WI38 (cell line): ENCODE results near the gene AGAP1.

Source experiments
- H3K4me3 ChIP-seq: 2 replicates; pipeline ENCODE4 v1.5.1; 2011; ENCODE audit warnings: low read depth, mild to moderate bottlenecking, control low read depth, low read length
- TF ChIP-seq, protein P1 (sequence below): IDR thresholded peaks from 2 replicates; pipeline ENCODE4 v1.5.1; 2012; ENCODE audit warnings: low read depth, mild to moderate bottlenecking, control low read depth, low read length

Gene AGAP1

DNA sequence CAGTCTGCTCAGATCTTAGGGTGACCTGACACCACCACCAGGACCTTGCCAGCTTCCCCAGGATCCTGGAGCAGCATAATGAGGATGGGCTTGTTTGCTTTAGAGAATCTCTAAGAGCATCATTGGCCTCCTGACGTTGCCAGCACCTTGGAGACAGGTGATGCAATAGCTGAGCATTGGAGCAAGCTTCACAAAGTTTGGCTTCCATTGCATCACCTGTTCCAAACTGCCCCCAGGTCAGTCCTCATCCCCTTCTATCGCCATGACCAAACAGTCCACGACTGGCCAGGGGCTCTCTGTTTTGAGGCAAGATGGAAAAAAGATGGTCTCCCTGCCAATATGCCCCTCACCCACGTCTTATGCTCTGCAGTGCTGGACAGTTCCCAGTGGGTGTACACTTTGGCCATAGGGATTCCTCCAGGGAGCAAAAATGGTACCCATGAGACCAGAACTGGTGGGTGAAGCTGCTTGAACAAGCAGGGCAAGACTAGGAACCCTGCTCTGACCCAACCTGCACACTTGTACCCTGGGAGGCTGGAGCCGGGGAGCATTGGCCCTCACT is 22.6 kb upstream of the AGAP1 start:
- TF ChIP-seq, protein P1, sequence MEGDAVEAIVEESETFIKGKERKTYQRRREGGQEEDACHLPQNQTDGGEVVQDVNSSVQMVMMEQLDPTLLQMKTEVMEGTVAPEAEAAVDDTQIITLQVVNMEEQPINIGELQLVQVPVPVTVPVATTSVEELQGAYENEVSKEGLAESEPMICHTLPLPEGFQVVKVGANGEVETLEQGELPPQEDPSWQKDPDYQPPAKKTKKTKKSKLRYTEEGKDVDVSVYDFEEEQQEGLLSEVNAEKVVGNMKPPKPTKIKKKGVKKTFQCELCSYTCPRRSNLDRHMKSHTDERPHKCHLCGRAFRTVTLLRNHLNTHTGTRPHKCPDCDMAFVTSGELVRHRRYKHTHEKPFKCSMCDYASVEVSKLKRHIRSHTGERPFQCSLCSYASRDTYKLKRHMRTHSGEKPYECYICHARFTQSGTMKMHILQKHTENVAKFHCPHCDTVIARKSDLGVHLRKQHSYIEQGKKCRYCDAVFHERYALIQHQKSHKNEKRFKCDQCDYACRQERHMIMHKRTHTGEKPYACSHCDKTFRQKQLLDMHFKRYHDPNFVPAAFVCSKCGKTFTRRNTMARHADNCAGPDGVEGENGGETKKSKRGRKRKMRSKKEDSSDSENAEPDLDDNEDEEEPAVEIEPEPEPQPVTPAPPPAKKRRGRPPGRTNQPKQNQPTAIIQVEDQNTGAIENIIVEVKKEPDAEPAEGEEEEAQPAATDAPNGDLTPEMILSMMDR: no peak

DNA sequence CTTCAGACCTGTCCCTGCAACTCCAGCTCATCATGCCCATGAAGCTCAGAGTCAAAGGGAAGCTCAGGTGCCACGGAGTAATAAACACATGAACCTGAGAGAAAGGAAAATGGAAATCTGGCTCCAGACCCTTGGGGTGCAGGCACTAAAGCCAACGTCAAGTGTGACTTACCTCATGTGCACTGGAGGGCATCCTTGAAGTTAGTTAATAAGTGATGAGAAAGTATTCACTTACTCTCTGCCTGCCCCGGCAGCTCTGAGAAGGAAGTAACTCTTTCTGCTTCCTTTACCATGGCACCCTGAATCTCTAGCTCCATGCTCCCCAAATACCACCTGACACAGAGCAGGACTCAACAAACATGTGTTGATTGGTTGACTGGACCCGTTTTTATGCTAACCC is 21.4 kb upstream of the AGAP1 start:
- H3K4me3 ChIP-seq: no peak overlapping the region
- TF ChIP-seq, protein P1: no peak

More for the DNA sequence above, 22.6 kb upstream of the AGAP1 start:
- no peak overlapping the region for H3K4me3 ChIP-seq

GRCh38 chr2:235478609-235479008 is 15.2 kb upstream of the AGAP1 start:
- H3K4me3 ChIP-seq: no peak overlapping the region
- TF ChIP-seq, protein P1: no peak

DNA sequence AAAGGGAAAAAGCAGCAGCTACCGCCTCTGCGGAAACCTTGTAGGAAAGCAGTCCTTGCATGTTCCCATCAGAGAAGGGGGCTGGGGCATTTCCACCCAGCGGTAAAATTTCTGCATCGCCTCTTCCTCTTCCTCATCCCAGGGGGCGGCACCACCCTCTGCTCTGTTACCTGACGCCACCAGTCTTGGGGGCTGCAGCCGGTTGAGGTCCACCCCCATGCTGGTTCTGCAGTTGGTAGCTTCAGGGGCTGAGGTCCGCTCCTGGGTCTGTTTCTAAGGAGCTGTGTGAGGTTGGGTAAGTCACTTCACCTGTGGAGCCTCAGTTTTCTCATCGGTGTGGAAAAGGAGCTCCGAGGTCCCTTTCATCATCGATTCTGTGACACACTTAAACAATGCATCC is 14.2 kb upstream of the AGAP1 start:
- no peak overlapping the region for H3K4me3 ChIP-seq
- TF ChIP-seq, protein P1: no peak

DNA sequence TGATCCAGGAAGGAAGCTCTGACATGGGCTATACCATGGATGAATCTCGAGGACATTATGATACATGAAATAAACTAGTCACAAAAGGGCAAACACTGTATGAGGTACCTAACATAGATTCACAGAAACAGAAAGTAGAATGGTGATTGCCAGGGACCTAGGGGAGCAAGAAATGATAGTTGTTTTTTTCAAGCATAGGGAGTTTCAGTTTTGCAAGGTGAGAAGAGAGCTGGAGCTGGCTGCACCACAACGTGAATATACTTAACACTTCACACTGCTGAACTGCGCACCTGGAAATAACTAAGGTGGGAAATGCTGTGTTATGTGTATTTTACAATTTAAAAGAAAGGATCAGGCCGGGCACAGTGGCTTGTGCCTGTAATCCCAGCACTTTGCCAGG is 13.2 kb upstream of the AGAP1 start:
- TF ChIP-seq, protein P1: no peak
- no peak overlapping the region for H3K4me3 ChIP-seq

DNA sequence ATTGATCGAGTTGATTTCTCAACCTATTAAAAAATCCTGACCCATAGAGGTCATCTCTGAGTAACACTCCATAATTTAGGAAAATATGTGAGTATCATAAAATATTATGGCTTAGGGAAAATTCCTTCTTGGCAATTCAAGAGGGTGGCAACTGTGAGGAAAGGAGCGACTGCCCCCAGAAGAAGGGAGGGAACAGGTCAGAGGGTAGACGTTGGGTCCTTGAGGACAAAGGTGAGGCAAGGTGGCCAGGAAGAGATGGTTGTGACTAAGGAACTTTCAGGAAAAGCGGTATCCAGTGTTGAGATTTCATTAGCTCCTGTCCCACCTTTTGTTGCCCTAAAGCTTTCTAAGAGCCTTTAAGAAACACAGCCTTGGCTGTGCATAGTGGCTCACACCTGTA is 10.5 kb upstream of the AGAP1 start:
- TF ChIP-seq, protein P1: no peak

DNA sequence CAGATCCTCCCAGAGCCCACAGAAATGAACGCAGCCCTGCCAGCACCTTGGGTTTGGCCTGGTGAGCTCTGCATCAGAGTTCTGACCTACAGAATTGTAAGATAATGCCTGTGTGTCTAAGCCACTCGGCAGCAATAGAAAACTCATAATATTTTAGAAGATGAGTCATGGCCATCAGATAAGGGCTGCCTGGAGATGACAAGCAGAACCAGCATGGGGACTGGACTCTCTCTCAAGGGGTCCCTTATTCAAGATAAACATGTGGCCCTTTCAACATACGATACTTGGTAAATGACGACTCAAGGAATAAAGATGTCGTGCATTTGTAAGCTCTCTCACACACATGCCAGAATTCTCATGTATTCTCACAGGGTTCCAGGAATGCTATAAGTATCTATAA is 8.5 kb upstream of the AGAP1 start:
- H3K4me3 ChIP-seq: no peak overlapping the region
- TF ChIP-seq, protein P1: no peak

More for the DNA sequence above, 10.5 kb upstream of the AGAP1 start:
- H3K4me3 ChIP-seq: no peak overlapping the region
